GM12801 (cell line): ENCODE results near the gene NUDT9.

Experiments
- TF ChIP-seq, protein P1 (sequence below): IDR thresholded peaks from one replicate; pipeline ENCODE4 v1.5.1; 2011; ENCODE audit warnings: control low read depth; ENCODE audit not compliant: insufficient read length; ENCODE audit errors: extremely low read depth

Gene NUDT9, protein sequence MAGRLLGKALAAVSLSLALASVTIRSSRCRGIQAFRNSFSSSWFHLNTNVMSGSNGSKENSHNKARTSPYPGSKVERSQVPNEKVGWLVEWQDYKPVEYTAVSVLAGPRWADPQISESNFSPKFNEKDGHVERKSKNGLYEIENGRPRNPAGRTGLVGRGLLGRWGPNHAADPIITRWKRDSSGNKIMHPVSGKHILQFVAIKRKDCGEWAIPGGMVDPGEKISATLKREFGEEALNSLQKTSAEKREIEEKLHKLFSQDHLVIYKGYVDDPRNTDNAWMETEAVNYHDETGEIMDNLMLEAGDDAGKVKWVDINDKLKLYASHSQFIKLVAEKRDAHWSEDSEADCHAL

DNA sequence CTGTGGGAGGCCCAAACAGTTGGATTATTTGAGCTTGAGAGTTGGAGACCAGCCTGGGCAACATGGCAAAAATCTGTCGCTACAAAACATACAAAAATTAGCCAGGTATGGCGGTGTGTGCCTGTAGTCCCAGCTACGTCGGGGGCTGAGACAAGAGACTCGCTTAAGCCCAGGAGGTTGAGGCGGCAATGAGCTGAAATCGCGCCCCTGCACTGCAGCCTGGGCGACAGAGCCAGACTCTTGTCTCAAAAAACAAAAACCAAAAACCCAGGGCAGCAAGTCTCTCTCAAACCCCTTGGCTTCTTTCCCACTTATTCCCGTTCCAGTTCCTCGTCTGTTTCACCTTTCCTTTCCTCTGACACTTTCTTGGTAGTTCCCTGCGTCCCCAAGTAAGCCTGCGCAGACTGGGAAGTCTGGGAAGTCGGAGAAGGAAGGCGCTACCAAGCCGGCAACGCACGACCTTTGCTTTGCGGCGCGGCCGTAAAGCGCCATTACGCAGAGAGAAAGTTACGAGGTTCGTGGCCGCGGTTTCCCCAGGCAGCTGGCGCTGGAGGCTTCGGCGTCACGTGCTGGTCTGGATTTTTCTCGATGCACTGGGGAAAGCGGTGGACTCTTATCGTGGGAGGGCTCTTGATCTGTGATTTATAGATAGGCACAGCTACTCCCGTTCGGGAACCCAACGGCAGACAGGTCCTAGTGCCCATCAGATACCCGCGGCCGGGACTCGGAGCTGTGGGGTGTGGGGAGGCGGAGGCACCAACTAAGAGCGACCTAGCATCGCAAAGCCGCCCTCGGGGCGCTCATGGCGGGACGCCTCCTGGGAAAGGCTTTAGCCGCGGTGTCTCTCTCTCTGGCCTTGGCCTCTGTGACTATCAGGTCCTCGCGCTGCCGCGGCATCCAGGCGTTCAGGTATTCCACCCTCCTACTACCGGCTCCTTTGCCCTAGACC is at the start of gene NUDT9:
TSS of gene NUDT9 (plus strand) at position 470 of the 949 bp plus-strand sequence. CDS start at position 803, 333 bp downstream.
- TF ChIP-seq, protein P1, sequence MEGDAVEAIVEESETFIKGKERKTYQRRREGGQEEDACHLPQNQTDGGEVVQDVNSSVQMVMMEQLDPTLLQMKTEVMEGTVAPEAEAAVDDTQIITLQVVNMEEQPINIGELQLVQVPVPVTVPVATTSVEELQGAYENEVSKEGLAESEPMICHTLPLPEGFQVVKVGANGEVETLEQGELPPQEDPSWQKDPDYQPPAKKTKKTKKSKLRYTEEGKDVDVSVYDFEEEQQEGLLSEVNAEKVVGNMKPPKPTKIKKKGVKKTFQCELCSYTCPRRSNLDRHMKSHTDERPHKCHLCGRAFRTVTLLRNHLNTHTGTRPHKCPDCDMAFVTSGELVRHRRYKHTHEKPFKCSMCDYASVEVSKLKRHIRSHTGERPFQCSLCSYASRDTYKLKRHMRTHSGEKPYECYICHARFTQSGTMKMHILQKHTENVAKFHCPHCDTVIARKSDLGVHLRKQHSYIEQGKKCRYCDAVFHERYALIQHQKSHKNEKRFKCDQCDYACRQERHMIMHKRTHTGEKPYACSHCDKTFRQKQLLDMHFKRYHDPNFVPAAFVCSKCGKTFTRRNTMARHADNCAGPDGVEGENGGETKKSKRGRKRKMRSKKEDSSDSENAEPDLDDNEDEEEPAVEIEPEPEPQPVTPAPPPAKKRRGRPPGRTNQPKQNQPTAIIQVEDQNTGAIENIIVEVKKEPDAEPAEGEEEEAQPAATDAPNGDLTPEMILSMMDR: no peak

DNA sequence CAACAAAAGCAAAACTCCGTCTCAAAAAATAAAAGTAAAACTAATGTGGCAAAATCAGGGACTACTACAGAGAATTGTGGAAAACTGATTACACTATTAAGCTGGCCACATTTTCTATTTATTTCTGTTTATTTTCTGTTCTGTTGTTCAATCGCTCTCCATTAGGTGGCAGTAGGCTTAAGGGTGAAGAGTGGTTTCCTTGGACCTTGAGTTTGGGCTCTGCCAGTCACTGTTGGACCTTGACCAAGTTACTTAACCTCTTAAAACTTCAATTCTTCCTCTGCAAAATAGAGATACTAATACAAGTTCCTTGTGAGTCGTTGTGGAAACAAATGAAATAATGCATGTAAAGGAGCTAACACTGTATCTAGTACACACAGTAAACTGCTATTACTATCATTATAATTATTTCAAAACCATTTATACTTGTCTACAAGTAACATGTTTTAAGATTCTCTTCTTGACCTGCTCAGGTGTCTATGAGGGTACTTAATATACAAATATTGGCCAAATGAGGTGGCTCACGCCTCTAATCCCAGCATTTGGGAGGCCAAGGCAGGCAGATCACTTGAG is 46.6 kb upstream of the NUDT9 start:
- TF ChIP-seq, protein P1: no peak

DNA sequence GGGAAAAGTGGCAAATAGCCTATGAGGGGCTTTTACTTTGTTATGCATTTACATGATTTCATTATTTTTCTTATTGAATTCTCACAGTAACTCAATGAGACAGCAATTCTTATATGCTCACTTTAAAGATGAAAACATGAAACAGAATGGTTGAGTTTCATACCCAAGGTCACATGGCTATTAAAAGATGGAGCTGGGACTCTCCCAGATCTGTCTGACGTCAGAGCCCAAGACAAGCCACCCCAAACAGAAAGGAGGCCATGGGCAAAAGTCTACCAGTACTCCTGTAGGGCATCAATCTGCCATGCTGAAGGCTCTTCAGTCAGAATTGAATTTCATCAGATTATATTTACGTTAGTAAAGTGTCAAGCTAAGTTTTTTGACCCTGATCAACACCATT is 44.6 kb upstream of the NUDT9 start:
- TF ChIP-seq, protein P1: no peak

DNA sequence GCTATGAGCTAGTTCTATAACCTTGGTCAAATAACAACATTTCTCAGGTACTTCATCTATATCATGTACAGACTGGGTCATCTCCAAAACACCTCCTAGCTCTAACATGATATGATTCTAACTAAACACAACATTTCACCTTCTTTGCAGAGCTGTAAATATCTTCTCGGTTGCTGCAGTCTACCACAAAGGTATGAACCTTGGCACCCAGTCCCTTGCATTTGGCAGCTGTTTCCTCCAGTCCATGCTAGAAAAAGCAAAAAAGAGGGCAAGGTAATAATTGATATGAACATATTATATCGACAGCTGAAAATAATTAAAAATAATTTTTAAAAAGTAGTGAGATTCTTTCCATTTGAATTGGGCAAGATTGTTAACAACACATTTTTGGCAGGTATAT is 40.3 kb upstream of the NUDT9 start:
- TF ChIP-seq, protein P1: no peak

DNA sequence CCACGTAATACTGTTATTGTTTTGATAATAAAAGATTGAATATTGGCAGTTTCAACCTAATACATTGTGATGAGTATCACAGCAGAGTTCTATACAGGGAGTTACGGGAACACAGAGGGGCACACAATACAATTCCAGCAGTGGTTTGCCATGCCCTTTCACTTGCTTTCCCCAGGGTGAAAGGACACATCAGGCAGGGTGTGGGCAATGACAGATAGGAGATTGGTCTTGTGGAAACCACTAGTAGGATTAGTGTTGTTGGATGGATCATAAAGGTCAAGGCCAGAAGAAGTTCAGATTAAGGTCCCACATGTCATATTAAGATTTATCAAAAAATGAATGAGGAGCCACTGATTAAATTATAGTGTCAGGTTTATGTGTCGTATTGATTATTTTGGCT is 39.4 kb upstream of the NUDT9 start:
- TF ChIP-seq, protein P1: no peak

DNA sequence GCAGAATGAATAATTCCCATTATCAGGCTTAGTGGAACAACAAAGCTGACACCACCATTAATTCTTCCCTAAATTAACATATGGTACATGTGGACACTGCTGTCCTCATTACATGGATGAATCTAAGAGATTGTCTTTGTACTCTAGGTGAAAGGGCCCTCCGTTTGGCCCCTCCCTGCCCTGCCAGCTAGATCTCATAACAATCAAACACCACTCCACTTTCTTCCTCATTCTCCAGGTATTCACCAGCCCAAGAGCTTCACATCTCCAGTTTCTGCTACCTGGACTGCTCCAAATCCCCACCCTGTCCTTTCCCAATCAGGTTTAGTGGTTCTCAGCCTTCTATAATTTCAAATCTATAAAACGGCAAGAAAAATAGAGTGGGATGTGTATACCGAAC is 35.1 kb upstream of the NUDT9 start:
- TF ChIP-seq, protein P1: no peak

DNA sequence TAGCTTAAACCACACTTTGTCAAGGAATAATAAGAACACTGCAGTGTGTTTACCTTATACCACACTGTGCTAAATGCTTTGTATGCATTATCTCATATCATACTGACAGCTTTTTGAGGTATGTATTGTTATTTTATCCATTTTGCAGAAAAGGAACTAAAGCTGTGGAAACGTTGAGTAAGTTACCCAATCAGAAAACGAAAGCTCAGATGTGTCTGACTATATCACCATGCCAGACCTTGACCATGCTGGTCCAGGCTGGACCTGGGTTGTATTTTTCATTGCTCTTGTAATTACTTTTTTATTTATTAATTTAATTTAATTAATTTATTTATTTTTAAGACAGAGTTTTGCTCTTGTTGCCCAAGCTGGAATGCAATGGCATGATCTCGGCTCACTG is 33.5 kb upstream of the NUDT9 start:
- TF ChIP-seq, protein P1: no peak
